PC-3 (cell line): ENCODE data around the gene FAM114A1. TPM values are rescaled to one million over a fixed set of nuclear protein-coding genes. Genes with fewer than 3 reads are reported as not detected.

ENCODE experiments used
- ATAC-seq: fragments of 200-7000 bp; cut with Tn5 transposase; 2 replicates; pipeline ENCODE4 v1.9.1; 2020; ENCODE audit warnings: mild to moderate bottlenecking, moderate library complexity
- BruUV-seq: library from RNA; stranded (reverse); fragments of 400-500 nt; replicated peaks from 2 replicates; lab custom pipeline; 2021; lab: Mats Ljungman, UMichigan
- CTCF ChIA-PET: fragments of 300-600 bp; sonication (Branson Sonifier 250); formaldehyde crosslinking; loops from one replicate; lab custom pipeline; 2022; ENCODE audit warnings: antibody characterized with exemption; lab: Charles Lee
- POLR2A ChIA-PET: fragments of 300-600 bp; sonication (Branson Sonifier 250); formaldehyde crosslinking; loops from one replicate; lab custom pipeline; 2022; ENCODE audit warnings: antibody characterized with exemption; ENCODE audit not compliant: unreplicated experiment; lab: Charles Lee
- DNase-seq: peaks from one replicate; pipeline ENCODE4 v3.0.0-alpha.2; 2015
- H2AFZ ChIP-seq: fragments of 300-600 bp; sonication (generic); 2 replicates; pipeline ENCODE4 v1.6.0; 2016; ENCODE audit warnings: antibody characterized with exemption, low read length
- H3F3A ChIP-seq: fragments of 300-600 bp; sonication (generic); one replicate; pipeline ENCODE4 v1.6.0; 2017; ENCODE audit warnings: antibody characterized with exemption, low read length, control low read depth, mild to moderate bottlenecking; ENCODE audit not compliant: unreplicated experiment
- H3K27ac ChIP-seq: fragments of 300-600 bp; sonication (generic); 2 replicates; pipeline ENCODE4 v1.5.1; 2016; ENCODE audit warnings: mild to moderate bottlenecking, low read length
- H3K27me3 ChIP-seq: fragments of 300-600 bp; sonication (generic); 2 replicates; pipeline ENCODE4 v1.6.1; 2016; ENCODE audit warnings: low read length, mixed read lengths
- H3K36me3 ChIP-seq: fragments of 300-600 bp; sonication (generic); 2 replicates; pipeline ENCODE4 v1.6.1; 2016; ENCODE audit warnings: low read depth, mixed run types, low read length, mixed read lengths
- H3K4me1 ChIP-seq: fragments of 300-600 bp; sonication (generic); 2 replicates; pipeline ENCODE4 v1.5.1; 2016; ENCODE audit warnings: low read length; ENCODE audit not compliant: insufficient read depth
- H3K4me2 ChIP-seq: fragments of 300-600 bp; sonication (generic); 2 replicates; pipeline ENCODE4 v1.6.0; 2016; ENCODE audit warnings: low read length
- H3K4me3 ChIP-seq: fragments of 300-600 bp; sonication (generic); 2 replicates; pipeline ENCODE4 v1.5.1; 2016; ENCODE audit warnings: mild to moderate bottlenecking, low read length, mixed read lengths
- H3K79me2 ChIP-seq: fragments of 300-600 bp; sonication (generic); 2 replicates; pipeline ENCODE4 v1.6.1; 2017; ENCODE audit warnings: low read length, mixed read lengths
- H3K9ac ChIP-seq: fragments of 300-600 bp; sonication (generic); 2 replicates; pipeline ENCODE4 v1.6.0; 2016; ENCODE audit warnings: mild to moderate bottlenecking, low read length
- H3K9me2 ChIP-seq: fragments of 300-600 bp; sonication (generic); replicated peaks from 2 replicates; pipeline ENCODE4 v1.6.1; 2016; ENCODE audit warnings: mixed run types, low read length, mixed read lengths
- H3K9me3 ChIP-seq: fragments of 300-600 bp; sonication (generic); 2 replicates; pipeline ENCODE4 v1.6.1; 2016; ENCODE audit warnings: low read length, mixed read lengths
- H4K20me1 ChIP-seq: fragments of 300-600 bp; sonication (generic); 2 replicates; pipeline ENCODE4 v1.6.1; 2016; ENCODE audit warnings: low read length, mixed read lengths
- CTCF ChIP-seq: fragments of 300-600 bp; sonication (generic); conservative IDR thresholded peaks from 2 replicates; pipeline ENCODE4 v1.5.1; 2017; ENCODE audit warnings: antibody characterized with exemption, low read depth, mild to moderate bottlenecking, low read length
- EZH2 ChIP-seq: fragments of 300-600 bp; sonication (generic); IDR thresholded peaks from one replicate; pipeline ENCODE4 v1.6.1; 2017; ENCODE audit warnings: antibody characterized with exemption, mild to moderate bottlenecking, low read length; ENCODE audit not compliant: unreplicated experiment
- EZH2phosphoT487 ChIP-seq: fragments of 300-600 bp; sonication (generic); IDR thresholded peaks from 2 replicates; pipeline ENCODE4 v1.6.1; 2018; ENCODE audit warnings: mild to moderate bottlenecking, antibody characterized with exemption, low read length, borderline replicate concordance
- intact Hi-C: fragments of 100-400 bp; cut with micrococcal nuclease; formaldehyde crosslinking; loops from 2 replicates; pipeline ENCODE4 v1.9.0; 2023
- total RNA-seq: library from RNA; depleted of rRNA; stranded (reverse); fragments of >200 nt; gene quantifications from 2 replicates; pipeline ENCODE4 v1.2.3, GENCODE V29; 2014

The FAM114A1 gene
- total RNA-seq, 1 experiment from 2014 or later = 25.0 TPM

- CTCF ChIA-PET = no interaction called here
- H4K20me1 ChIP-seq = no peaks in the 10 kb centered on the region
- no peak overlapping the region for H2AFZ ChIP-seq
- TF ChIP-seq EZH2phosphoT487 (no peak), EZH2 (no peak), CTCF (no peak)
- H3K4me1 ChIP-seq = peaks cover 24% of the 10 kb centered on the region
- no peak for DNase-seq
- intact Hi-C loops = no loop called here
- H3K27me3 ChIP-seq = no peaks in the 10 kb centered on the region
- H3K36me3 ChIP-seq = no peaks in the 10 kb centered on the region
- BruUV-seq = no TSS peak
- H3K4me3 ChIP-seq = no peak overlapping the region
- H3K9ac ChIP-seq = no peak overlapping the region
- H3K9me2 ChIP-seq = no peaks in the 10 kb centered on the region
- no peaks in the 10 kb centered on the region for H3K9me3 ChIP-seq
- no peaks in the 10 kb centered on the region for H3F3A ChIP-seq
- no peak overlapping the region for H3K27ac ChIP-seq
- H3K79me2 ChIP-seq = no peaks in the 10 kb centered on the region
- no peak for ATAC-seq
- H3K4me2 ChIP-seq = no peak overlapping the region
- POLR2A ChIA-PET = no interaction called here
Observed at GRCh38 chr4:38822748-38823303, 44.8 kb upstream of the FAM114A1 start.

- Histone ChIP-seq H3K9me3 (no peaks in the 10 kb centered on the region), H3K36me3 (no peaks in the 10 kb centered on the region), H3K27me3 (no peaks in the 10 kb centered on the region), H3K27ac (no peak overlapping the region), H3K4me2 (no peak overlapping the region), H3K9ac (no peak overlapping the region), H3K9me2 (no peaks in the 10 kb centered on the region), H3K79me2 (no peaks in the 10 kb centered on the region), H2AFZ (no peak overlapping the region), H4K20me1 (no peaks in the 10 kb centered on the region), H3K4me3 (no peak overlapping the region), H3K4me1 (peaks cover 17% of the 10 kb centered on the region), H3F3A (no peaks in the 10 kb centered on the region)
- BruUV-seq = no TSS peak
- ATAC-seq (no peak), DNase-seq (no peak)
- intact Hi-C loops = no loop called here
- ChIA-PET CTCF (no interaction called here), POLR2A (no interaction called here)
- TF ChIP-seq EZH2phosphoT487 (no peak), EZH2 (no peak), CTCF (no peak)
Observed at GRCh38 chr4:38823766-38824165, 43.8 kb upstream of the FAM114A1 start.

DNA sequence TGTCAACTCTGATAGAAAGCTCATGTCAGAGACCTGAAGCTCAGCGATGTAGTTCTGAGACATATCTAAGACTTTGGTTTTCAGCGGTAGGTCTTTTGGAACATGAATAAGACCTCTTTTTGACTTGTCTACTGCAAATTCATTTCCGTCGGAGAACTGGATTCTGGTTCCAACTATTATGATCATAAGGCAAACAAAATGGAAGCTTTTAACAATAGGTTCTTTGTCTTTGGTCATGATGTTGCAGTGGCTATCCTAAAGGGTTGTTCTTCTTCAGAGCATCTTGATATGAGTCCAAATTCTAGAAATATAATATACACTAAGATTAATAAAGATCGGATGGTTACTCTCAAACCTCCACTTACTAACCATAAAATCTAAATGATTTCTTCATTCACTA is 38.4 kb upstream of the FAM114A1 start:
- BruUV-seq = no TSS peak

More for the DNA sequence above, 38.4 kb upstream of the FAM114A1 start:
- ChIA-PET POLR2A (no interaction called here), CTCF (no interaction called here)
- no peak overlapping the region for H3K4me2 ChIP-seq
- no peaks in the 10 kb centered on the region for H3K9me2 ChIP-seq
- intact Hi-C loops = no loop called here
- H3K4me1 ChIP-seq = no peaks in the 10 kb centered on the region
- TF ChIP-seq EZH2 = no peak
- TF ChIP-seq EZH2phosphoT487 = no peak
- no peak for TF ChIP-seq CTCF
- no peaks in the 10 kb centered on the region for H3K9me3 ChIP-seq
- H3K36me3 ChIP-seq = no peaks in the 10 kb centered on the region
- H3K79me2 ChIP-seq = no peaks in the 10 kb centered on the region
- H2AFZ ChIP-seq = no peak overlapping the region
- no peak overlapping the region for H3K27ac ChIP-seq
- no peaks in the 10 kb centered on the region for H3F3A ChIP-seq
- no peaks in the 10 kb centered on the region for H3K27me3 ChIP-seq
- no peak overlapping the region for H3K4me3 ChIP-seq
- DNase-seq (no peak), ATAC-seq (no peak)
- H3K9ac ChIP-seq = no peak overlapping the region
- H4K20me1 ChIP-seq = no peaks in the 10 kb centered on the region
